HG02588 (cell line): ENCODE data around the gene ALDH1B1.
A peak's percentile ranks its signal among the peaks of the same experiment; 100 is the strongest.

Source experiments
- ATAC-seq: cut with Tn5 transposase; IDR thresholded peaks from one replicate; pipeline ENCODE4 v1.9.1; 2021; ENCODE audit warnings: mild to moderate bottlenecking, moderate library complexity; ENCODE audit not compliant: unreplicated experiment

Gene ALDH1B1

GRCh38 chr9:38437193-38437823 lies 44.8 kb downstream of the ALDH1B1 start:
- ATAC-seq, result no peak

DNA sequence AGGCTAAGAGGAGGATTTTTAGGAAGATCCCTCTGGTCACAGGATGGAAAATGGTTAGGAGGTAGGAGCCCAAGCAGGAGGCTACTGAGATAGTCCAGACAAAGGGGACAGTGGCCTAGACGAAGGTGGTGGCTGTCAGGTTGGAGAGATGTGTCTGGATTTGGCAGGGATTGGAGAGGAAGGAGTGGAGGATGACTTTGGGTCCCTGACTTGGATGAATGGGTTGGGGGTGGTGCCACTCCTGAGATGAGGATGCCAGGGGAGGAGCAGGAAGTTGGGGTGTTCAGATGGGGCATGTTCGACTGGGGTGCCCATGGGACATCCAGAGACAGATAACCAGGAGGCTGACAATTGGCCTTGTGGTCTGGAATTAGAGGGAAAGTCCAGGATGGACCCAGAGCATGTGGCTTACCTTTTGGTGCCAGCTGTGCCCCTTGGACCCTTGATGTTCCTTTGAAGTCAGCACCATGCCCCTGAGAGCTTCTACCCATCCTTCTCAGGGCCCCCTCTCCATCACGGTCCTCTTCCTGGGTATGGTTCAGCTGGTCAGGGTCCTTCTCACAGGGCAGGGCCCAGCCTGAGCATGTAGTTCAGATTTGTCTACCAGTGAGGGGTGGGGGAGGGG lies 46.9 kb downstream of the ALDH1B1 start:
- ATAC-seq, result no peak

- ATAC-seq, result no peak
Measured at GRCh38 chr9:38439916-38440301, 47.4 kb downstream of the ALDH1B1 start.

DNA sequence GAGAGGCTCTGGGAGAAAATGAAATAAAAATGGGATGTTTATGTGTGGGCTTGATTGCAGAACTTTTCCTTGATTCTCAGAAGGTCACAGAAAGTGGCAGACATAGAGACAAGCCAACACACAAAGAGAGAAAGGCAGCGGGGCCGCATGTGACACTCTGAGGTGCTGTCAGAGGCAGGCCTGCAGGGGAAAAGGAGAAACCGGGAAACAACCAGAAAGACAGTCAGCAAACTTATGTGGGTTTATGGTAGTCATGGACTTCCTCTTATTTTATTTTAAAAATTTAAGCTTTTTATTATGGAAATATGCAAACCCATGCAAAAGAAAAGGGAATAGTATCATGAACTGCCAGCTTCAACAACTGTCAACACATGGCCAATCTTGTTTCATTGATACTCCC lies 48.0 kb downstream of the ALDH1B1 start:
- ATAC-seq, result no peak

- ATAC-seq, result no peak
Measured at GRCh38 chr9:38441347-38442085, 49.0 kb downstream of the ALDH1B1 start.

GRCh38 chr9:38442473-38443096 lies 50.1 kb downstream of the ALDH1B1 start:
- ATAC-seq, result no peak

GRCh38 chr9:38443181-38443580 lies 50.7 kb downstream of the ALDH1B1 start:
- ATAC-seq, result no peak

- ATAC-seq, result no peak
Measured at GRCh38 chr9:38443597-38443996, 51.1 kb downstream of the ALDH1B1 start.

DNA sequence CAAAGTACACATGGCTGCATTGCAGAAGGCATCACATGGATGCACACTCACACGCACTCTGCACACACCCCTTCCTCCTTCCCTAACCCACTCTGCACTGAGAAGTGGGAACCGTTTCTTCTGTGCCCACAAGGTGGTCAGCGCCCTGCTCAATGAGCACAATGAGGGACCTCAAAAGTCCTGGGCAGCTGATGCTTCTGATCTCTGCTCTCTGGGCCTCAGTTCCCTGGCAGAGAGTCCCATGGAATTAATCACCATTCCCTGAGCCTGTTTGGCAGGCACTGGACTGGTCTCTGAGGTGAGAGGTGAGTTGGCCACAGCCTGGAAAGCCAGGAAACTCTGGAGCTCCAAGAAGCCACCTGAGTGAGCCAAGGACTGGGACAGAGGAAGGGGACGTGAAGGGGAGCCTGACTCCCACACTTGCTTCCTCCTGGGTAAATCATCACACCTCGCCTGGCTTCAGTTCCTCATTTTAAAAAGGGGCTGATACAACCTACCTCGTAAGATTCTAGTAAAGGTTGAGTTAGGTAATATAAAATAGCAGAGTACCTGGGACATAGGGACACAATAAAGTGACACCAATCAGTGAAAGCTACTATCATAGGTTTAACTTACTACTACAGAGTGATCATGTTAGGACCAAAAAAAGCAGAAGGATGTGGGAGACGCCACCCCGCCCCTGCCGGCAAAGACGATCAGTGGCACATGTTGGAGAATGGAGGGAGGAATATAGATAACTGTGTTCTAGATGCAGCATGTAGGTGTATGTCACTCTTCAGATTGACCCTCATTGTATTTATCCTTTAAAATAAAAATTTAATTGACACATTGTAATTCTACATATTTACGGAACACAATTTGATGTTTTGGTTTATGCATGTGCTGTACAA lies 52.9 kb downstream of the ALDH1B1 start:
- ATAC-seq, result peak; percentile 96

DNA sequence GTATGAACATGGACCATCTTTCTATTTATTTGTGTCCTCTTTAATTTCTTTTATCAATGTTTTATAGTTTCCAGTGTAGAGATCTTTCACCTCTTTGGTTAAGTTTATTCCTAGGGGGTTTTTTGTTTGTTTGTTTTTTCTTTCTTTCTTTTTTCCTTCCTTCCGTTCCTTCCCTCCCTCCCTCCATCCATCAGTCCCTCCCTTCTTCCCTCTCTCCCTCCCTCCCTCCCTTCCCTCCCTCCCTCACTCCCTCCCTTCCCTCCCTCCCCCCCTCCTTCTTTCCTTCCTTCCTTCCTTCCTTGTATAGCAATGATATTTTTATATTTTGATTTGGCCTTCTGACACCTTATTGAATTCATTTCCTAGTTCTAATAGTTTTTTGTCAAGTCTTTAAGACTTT lies 55.2 kb downstream of the ALDH1B1 start:
- no peak for ATAC-seq
